Natural killer cell (primary cell): ENCODE results near the gene INO80C. TPM values are rescaled to one million over a fixed set of nuclear protein-coding genes. Genes with fewer than 3 reads are reported as not detected.
"Not testable (repeated sequence)": the region's sequence is repeated elsewhere in the genome, so short reads cannot be mapped to it uniquely, and the experiment has no call there.

Experiments used
- ATAC-seq, 3 donors: fragments of 150-1000 bp in 2 of 3; fragments of 200-7000 bp in 1 of 3; cut with Tn5 transposase; 1 replicate in 1 of 3; 2 replicates in 2 of 3; pipeline ENCODE4 v1.10.0; 2021; ENCODE audit warnings: mild to moderate bottlenecking in 2 of 3, moderate library complexity in 2 of 3
- DNase-seq, 2 donors: peaks; one replicate each; pipeline versions ENCODE4 v3.0.0 to v3.0.0-alpha.2; 2013 to 2021; ENCODE audit warnings: mixed read lengths in 1 of 2
- H3K27ac ChIP-seq: one replicate; pipeline ENCODE4 v1.5.1; 2013; ENCODE audit warnings: mild to moderate bottlenecking, low read length
- H3K27me3 ChIP-seq: one replicate; pipeline ENCODE4 v1.6.1; 2013; ENCODE audit warnings: low read length; ENCODE audit not compliant: control insufficient read depth, insufficient read depth
- H3K36me3 ChIP-seq: one replicate; pipeline ENCODE4 v1.6.1; 2013; ENCODE audit warnings: low read length; ENCODE audit not compliant: control insufficient read depth, insufficient read depth
- H3K4me1 ChIP-seq: one replicate; pipeline ENCODE4 v1.6.1; 2013; ENCODE audit warnings: low read length; ENCODE audit not compliant: control insufficient read depth, insufficient read depth
- H3K4me3 ChIP-seq: one replicate; pipeline ENCODE4 v1.5.1; 2013; ENCODE audit warnings: low read length
- H3K9me3 ChIP-seq: one replicate; pipeline ENCODE4 v1.6.1; 2013; ENCODE audit warnings: low read length; ENCODE audit not compliant: control insufficient read depth, insufficient read depth
- H3K27ac Mint-ChIP-seq, 2 donors: one replicate each; pipeline ENCODE4 v1.8.0; 2022; ENCODE audit warnings: mild to moderate bottlenecking in 2 of 2, mixed read lengths in 2 of 2, moderate library complexity in 1 of 2
- H3K27me3 Mint-ChIP-seq, 2 donors: one replicate each; pipeline ENCODE4 v1.8.0; 2022; ENCODE audit warnings: low read depth in 2 of 2, mixed read lengths in 2 of 2
- H3K36me3 Mint-ChIP-seq: one replicate; pipeline ENCODE4 v1.8.0; 2022; ENCODE audit warnings: mixed read lengths
- H3K4me1 Mint-ChIP-seq, 2 donors: one replicate each; pipeline ENCODE4 v1.8.0; 2022; ENCODE audit warnings: mixed read lengths in 2 of 2
- H3K4me3 Mint-ChIP-seq: one replicate; pipeline ENCODE4 v1.8.0; 2022; ENCODE audit warnings: mild to moderate bottlenecking, moderate library complexity, mixed read lengths
- H3K9me3 Mint-ChIP-seq, 2 donors: one replicate each; pipeline ENCODE4 v1.8.0; 2022; ENCODE audit warnings: mixed read lengths in 2 of 2
- WGBS: methylation state at CpG from one replicate; pipeline ENCODE4 v1.1.7; 2013; ENCODE audit warnings: missing lambda C conversion rate; ENCODE audit not compliant: insufficient coverage; 5-methylcytosine and 5-hydroxymethylcytosine counted together
- intact Hi-C: fragments of 100-400 bp; cut with micrococcal nuclease; formaldehyde crosslinking; loops from one replicate; pipeline ENCODE4 v1.14.2; 2022
- total RNA-seq, 4 donors: library from RNA; stranded (reverse); fragments of 120-200 nt in 1 of 4; gene quantifications; one replicate each; pipeline versions ENCODE4 v1.2.3 to v1.2.4, GENCODE V29; 2013 to 2022
- TF ChIP-seq, protein P1 (sequence below): fragments of 200-600 bp; IDR thresholded peaks from one replicate; pipeline ENCODE4 v1.8.0; 2022; ENCODE audit warnings: antibody characterized with exemption

Gene INO80C
- total RNA-seq, 3 donors from 2014 or later (not counting 1 experiment from before 2014, with no cell fraction given), result 17.6 to 19.5 (median 19.2) TPM

- Mint-ChIP-seq H3K9me3 (peaks cover 0 to under 1% of the 10 kb centered on the region in 2 donors), H3K36me3 (no peaks in the 10 kb centered on the region), H3K27ac (no peak overlapping the region), H3K4me3 (no peak overlapping the region), H3K27me3 (peaks cover 0 to 6% of the 10 kb centered on the region in 2 donors), H3K4me1 (no peaks in the 10 kb centered on the region)
- ATAC-seq (no peak), DNase-seq (no peak)
- intact Hi-C loops, result no loop called here
- H3K27me3 ChIP-seq, result no peaks in the 10 kb centered on the region
- 94% methylated on average over 10 of the region's 10 CpGs for WGBS
- no peak overlapping the region for H3K27ac ChIP-seq
- no peaks in the 10 kb centered on the region for H3K9me3 ChIP-seq
- H3K4me3 ChIP-seq, result no peak overlapping the region
- TF ChIP-seq, protein P1, sequence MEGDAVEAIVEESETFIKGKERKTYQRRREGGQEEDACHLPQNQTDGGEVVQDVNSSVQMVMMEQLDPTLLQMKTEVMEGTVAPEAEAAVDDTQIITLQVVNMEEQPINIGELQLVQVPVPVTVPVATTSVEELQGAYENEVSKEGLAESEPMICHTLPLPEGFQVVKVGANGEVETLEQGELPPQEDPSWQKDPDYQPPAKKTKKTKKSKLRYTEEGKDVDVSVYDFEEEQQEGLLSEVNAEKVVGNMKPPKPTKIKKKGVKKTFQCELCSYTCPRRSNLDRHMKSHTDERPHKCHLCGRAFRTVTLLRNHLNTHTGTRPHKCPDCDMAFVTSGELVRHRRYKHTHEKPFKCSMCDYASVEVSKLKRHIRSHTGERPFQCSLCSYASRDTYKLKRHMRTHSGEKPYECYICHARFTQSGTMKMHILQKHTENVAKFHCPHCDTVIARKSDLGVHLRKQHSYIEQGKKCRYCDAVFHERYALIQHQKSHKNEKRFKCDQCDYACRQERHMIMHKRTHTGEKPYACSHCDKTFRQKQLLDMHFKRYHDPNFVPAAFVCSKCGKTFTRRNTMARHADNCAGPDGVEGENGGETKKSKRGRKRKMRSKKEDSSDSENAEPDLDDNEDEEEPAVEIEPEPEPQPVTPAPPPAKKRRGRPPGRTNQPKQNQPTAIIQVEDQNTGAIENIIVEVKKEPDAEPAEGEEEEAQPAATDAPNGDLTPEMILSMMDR, result no peak
- H3K4me1 ChIP-seq, result no peaks in the 10 kb centered on the region
- H3K36me3 ChIP-seq, result no peaks in the 10 kb centered on the region
Observed at GRCh38 chr18:35455926-35456763, 41.6 kb downstream of the INO80C start.

DNA sequence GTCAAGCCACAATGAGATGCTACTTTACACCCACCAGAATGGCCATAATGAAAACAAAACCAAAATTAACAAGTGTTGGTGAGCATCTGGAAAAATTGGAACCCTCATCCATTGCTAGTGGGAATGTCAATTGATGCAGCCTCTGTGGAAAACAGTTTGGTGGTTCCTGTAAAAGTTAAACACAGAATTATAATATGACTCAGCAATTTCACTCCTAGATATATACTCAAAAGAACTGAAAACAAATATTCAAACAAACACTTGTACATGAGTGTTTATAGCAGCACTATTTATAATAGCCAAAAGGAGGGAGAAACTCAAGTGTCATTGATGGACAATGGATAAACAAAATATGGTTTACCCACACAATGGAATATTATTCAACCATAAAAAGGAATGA lies 43.0 kb downstream of the INO80C start:
- Histone ChIP-seq H3K36me3 (no peaks in the 10 kb centered on the region), H3K9me3 (no peaks in the 10 kb centered on the region), H3K4me3 (no peak overlapping the region), H3K4me1 (no peaks in the 10 kb centered on the region), H3K27ac (no peak overlapping the region), H3K27me3 (no peaks in the 10 kb centered on the region)
- TF ChIP-seq, protein P1, result no peak
- peaks cover 0 to 2% of the 10 kb centered on the region in 2 donors for H3K9me3 Mint-ChIP-seq
- no peak overlapping the region for H3K4me3 Mint-ChIP-seq
- intact Hi-C loops, result no loop called here
- ATAC-seq, result no peak
- no peaks in the 10 kb centered on the region for H3K36me3 Mint-ChIP-seq
- DNase-seq, result no peak
- H3K27ac Mint-ChIP-seq, result no peak overlapping the region
- H3K27me3 Mint-ChIP-seq, result peaks cover 2 to 6% of the 10 kb centered on the region in 2 donors
- H3K4me1 Mint-ChIP-seq, result no peaks in the 10 kb centered on the region

- H3K4me3 ChIP-seq, H3K4me1 ChIP-seq, H3K36me3 ChIP-seq, intact Hi-C loops, H3K27me3 Mint-ChIP-seq, H3K4me3 Mint-ChIP-seq, H3K4me1 Mint-ChIP-seq, ATAC-seq, H3K27ac ChIP-seq, H3K9me3 Mint-ChIP-seq, H3K36me3 Mint-ChIP-seq, H3K27ac Mint-ChIP-seq, DNase-seq, H3K9me3 ChIP-seq, H3K27me3 ChIP-seq: not testable (repeated sequence)
- WGBS, result 86% methylated on average over 4 of the region's 4 CpGs
Observed at GRCh38 chr18:35453065-35453464, 44.7 kb downstream of the INO80C start.

DNA sequence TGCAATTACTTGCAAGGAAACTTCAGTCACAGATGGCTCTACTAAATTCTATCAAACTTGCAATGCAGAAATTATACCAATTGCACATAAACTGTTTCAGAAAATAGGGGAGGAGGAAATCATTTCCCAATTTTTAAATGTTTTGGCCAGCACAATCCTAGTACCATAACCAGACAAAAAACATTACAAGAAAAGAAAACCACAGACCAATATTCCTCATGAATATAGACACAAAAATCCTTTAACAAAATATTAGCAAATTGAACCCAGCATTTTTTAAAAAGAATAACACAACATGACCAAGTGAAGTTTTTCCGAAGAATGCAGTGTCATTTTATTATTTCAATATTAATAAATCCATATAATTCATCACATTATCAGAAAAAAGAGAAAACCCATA lies 45.8 kb downstream of the INO80C start:
- Mint-ChIP-seq H3K27ac (no peak overlapping the region), H3K4me1 (no peaks in the 10 kb centered on the region), H3K9me3 (peaks cover 0 to 2% of the 10 kb centered on the region in 2 donors), H3K27me3 (peaks cover 2 to 6% of the 10 kb centered on the region in 2 donors), H3K36me3 (no peaks in the 10 kb centered on the region), H3K4me3 (no peak overlapping the region)
- Histone ChIP-seq H3K4me1 (no peaks in the 10 kb centered on the region), H3K27ac (no peak overlapping the region), H3K27me3 (no peaks in the 10 kb centered on the region), H3K9me3 (no peaks in the 10 kb centered on the region), H3K4me3 (no peak overlapping the region), H3K36me3 (no peaks in the 10 kb centered on the region)
- WGBS, result no CpG with 5 or more reads among the region's 1 CpG
- ATAC-seq (no peak), DNase-seq (no peak)
- intact Hi-C loops, result no loop called here
- TF ChIP-seq, protein P1, result no peak
